ENCODE data around the gene ZC3H8.

DNA sequence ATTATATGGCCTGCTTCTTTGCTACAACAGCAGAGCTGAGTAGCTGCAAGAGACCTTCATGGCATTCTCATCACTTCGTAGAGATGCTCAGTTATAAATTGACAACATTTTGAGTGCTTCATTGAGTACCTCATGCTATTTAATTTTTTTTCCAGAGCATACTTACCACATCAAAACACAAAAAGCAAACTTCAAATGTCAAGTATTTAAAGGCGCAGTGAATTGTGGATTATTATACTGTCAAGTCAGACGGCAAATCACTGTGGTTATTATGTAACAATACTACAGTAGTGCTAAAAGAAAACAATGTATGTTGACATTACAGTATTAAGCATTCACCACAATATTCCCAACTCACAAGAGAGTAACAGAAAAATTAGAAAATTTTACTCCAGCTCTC is 12.5 kb downstream of the ZC3H8 start:
- TF ChIP-seq, protein P1, sequence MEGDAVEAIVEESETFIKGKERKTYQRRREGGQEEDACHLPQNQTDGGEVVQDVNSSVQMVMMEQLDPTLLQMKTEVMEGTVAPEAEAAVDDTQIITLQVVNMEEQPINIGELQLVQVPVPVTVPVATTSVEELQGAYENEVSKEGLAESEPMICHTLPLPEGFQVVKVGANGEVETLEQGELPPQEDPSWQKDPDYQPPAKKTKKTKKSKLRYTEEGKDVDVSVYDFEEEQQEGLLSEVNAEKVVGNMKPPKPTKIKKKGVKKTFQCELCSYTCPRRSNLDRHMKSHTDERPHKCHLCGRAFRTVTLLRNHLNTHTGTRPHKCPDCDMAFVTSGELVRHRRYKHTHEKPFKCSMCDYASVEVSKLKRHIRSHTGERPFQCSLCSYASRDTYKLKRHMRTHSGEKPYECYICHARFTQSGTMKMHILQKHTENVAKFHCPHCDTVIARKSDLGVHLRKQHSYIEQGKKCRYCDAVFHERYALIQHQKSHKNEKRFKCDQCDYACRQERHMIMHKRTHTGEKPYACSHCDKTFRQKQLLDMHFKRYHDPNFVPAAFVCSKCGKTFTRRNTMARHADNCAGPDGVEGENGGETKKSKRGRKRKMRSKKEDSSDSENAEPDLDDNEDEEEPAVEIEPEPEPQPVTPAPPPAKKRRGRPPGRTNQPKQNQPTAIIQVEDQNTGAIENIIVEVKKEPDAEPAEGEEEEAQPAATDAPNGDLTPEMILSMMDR (IDR thresholded peaks at IDR 0.05), result no peak
- TF ChIP-seq POLR2A (IDR thresholded peaks at IDR 0.05), result no peak
